Loucy (cell line): ENCODE data around the gene LSM12.

Experiments used
- CTCF ChIP-seq: fragments of 200-600 bp; sonication (generic); conservative IDR thresholded peaks from 2 replicates; pipeline ENCODE4 v1.5.1; 2014; ENCODE audit warnings: mild to moderate bottlenecking, antibody characterized with exemption, low read length
- EZH2phosphoT487 ChIP-seq: fragments of 200-600 bp; IDR thresholded peaks from 2 replicates; pipeline ENCODE4 v1.6.1; 2018; ENCODE audit warnings: antibody characterized with exemption, mild to moderate bottlenecking, moderate library complexity, borderline replicate concordance

DNA sequence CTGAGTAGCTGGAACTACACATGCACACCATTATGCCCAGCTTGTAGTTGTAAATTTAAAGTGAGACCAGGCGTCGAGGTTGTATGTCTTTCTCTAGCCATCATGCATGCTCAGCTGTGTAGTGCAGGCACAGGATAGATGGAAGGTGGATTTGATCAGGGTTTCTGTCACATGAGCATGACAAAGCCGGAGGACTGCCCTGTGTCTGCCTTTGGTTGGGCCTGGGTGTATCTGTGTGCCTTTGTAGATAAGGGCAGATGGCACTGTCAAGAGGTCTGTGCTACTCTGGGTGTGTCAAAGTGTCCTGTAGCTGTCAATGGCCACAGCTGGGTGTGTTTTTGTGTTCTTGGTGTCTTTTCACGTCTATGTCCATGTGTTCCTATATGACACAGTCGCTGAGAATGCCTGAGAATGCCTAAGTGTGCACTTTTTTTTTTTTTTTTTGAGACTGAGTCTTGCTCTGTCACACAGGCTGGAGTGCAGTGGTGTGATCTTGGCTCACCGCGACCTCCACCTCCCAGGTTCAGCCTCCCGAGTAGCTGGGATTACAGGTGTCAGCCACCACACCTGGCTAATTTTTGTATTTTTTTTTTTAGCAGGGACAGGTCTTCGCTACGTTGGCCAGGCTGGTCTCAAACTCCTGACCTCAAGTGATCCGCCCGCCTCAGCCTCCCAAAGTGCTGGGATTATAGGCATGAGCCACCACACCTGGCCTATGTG is 66.2 kb downstream of the LSM12 start:
- TF ChIP-seq CTCF, result no peak
- no peak for TF ChIP-seq EZH2phosphoT487
